Adrenal gland (tissue), 5 donors: Measurements from ENCODE around the gene MMP27.

Source experiments
- POLR2A ChIP-seq, 2 donors: fragments of 450-650 bp; IDR thresholded peaks; one replicate each; pipeline ENCODE4 v1.6.1; 2017; ENCODE audit warnings: antibody characterized with exemption in 2 of 2, mild to moderate bottlenecking in 2 of 2, moderate library complexity in 1 of 2
- TF ChIP-seq, protein P1 (sequence below), 6 experiments: fragments of 450-650 bp in 4 of 6; fragments of 200-600 bp in 2 of 6; sonication (generic) in 1 of 6; IDR thresholded peaks; 1 replicate in 5 of 6; 2 replicates in 1 of 6; pipeline versions ENCODE4 v1.5.1 to v1.8.0; 2016 to 2021; ENCODE audit warnings: antibody characterized with exemption in 6 of 6, mild to moderate bottlenecking in 2 of 6, moderate library complexity in 1 of 6
- donor health status: DM: no; HTN: no; CAD: no.

DNA sequence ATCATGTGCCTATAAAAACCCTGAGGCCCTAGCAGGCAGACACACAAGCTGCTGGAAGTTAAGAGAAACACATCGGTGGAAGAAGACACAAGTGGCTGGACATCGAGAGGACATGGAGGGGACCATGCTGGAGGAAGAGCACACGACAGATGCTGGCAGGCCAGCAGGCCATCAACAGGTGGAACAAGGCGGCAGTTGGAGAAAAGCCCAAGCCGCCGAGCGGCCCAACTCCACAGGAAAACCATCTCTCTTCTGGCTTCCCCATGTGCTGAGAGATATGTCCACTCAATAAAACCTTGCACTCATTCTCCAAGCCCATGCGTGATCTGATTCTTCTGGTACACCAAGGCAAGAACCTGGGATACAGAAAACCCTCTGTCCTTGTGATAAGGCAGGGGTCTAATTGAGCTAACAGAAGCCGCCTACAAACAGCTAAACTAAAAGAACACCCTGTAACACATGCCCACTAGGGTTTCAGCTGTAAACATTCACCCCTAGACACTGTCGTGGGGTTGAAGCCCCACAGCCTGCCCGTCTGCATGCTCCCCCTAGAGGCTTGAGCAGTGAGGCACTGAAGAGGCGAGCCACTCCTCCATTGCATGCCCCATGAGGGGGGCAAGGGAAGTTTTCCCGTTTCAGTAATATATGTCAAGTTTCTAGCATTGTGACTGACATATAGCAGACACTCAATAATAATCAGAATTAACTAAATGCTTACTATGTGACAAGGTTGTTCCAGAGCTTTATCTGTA is 41.4 kb downstream of the MMP27 start:
- TF ChIP-seq, protein P1, sequence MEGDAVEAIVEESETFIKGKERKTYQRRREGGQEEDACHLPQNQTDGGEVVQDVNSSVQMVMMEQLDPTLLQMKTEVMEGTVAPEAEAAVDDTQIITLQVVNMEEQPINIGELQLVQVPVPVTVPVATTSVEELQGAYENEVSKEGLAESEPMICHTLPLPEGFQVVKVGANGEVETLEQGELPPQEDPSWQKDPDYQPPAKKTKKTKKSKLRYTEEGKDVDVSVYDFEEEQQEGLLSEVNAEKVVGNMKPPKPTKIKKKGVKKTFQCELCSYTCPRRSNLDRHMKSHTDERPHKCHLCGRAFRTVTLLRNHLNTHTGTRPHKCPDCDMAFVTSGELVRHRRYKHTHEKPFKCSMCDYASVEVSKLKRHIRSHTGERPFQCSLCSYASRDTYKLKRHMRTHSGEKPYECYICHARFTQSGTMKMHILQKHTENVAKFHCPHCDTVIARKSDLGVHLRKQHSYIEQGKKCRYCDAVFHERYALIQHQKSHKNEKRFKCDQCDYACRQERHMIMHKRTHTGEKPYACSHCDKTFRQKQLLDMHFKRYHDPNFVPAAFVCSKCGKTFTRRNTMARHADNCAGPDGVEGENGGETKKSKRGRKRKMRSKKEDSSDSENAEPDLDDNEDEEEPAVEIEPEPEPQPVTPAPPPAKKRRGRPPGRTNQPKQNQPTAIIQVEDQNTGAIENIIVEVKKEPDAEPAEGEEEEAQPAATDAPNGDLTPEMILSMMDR (IDR thresholded peaks at IDR 0.05): peak in 1 of 6 experiments; percentile 10
- no peak for TF ChIP-seq POLR2A (IDR thresholded peaks at IDR 0.05)
